Measurements from ENCODE around the gene TNFAIP1.

The TNFAIP1 gene

GRCh38 chr17:28386391-28386790 is 50.8 kb downstream of the TNFAIP1 start:
- DNase-seq: no peak
- TF ChIP-seq CTCF (IDR thresholded peaks at IDR 0.05; ENCODE audit: low read depth, low read length): no peak
- Histone ChIP-seq H3K4me3 (ENCODE audit: low read depth, low read length) (no peak overlapping the region), H3K36me3 (peaks cover 13% of the 10 kb centered on the region), H3K27me3 (no peaks in the 10 kb centered on the region), H3K9me3 (no peaks in the 10 kb centered on the region), H3K4me1 (no peaks in the 10 kb centered on the region)

- H3K4me1 ChIP-seq: no peaks in the 10 kb centered on the region
- no peak overlapping the region for H3K4me3 ChIP-seq (ENCODE audit: low read depth, low read length)
- TF ChIP-seq CTCF (IDR thresholded peaks at IDR 0.05; ENCODE audit: low read depth, low read length): no peak
- no peak for DNase-seq
- no peaks in the 10 kb centered on the region for H3K27me3 ChIP-seq
- peaks cover 13% of the 10 kb centered on the region for H3K36me3 ChIP-seq
- no peaks in the 10 kb centered on the region for H3K9me3 ChIP-seq
These were observed 52.5 kb downstream of the TNFAIP1 start for GRCh38 chr17:28388106-28388505.

DNA sequence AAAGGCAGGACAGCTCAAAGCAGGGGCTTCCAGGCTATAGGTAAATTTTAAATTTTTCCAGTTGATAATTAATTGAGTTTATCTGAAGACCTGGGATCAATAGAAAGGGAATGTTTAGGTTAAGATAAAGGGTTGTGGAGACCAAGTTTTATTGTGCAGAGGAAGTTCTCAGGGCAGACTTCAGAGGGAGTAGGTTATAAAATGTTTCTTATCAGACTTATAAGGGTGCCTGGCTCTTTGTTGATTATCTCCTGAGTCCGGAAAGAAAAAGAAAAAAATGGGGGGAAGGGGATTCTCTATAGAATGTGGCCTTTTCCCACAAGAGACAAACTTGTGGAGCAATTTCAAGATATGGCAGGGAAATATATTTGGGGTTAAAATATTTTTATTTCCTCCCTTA is 54.6 kb downstream of the TNFAIP1 start:
- no peaks in the 10 kb centered on the region for H3K4me1 ChIP-seq
- TF ChIP-seq CTCF (IDR thresholded peaks at IDR 0.05; ENCODE audit: low read depth, low read length): no peak

DNA sequence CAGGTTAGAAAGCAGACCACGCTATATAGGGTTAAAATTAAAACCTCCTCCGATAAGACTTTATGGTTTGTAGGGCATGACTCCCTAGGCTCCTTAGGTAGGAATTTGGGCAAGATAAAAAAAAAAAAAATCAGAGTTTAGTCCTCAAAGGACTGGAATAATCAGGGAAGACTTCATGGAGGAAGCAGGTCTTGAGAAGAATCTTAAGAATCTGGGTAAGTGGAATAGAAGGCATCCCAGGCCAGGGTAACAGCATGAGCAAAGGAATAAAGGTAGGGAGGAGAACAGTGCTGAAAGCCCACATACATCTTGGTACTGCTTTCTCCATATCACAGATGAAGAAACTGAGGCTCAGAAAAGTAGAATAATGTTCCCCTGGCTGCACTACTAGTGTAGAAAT is 55.0 kb downstream of the TNFAIP1 start:
- no peak for TF ChIP-seq CTCF (IDR thresholded peaks at IDR 0.05; ENCODE audit: low read depth, low read length)

More for the DNA sequence above, 54.6 kb downstream of the TNFAIP1 start:
- Histone ChIP-seq H3K27me3 (no peaks in the 10 kb centered on the region), H3K36me3 (peaks cover 10% of the 10 kb centered on the region), H3K9me3 (no peaks in the 10 kb centered on the region), H3K4me3 (ENCODE audit: low read depth, low read length) (no peak overlapping the region)
- no peak for DNase-seq

DNA sequence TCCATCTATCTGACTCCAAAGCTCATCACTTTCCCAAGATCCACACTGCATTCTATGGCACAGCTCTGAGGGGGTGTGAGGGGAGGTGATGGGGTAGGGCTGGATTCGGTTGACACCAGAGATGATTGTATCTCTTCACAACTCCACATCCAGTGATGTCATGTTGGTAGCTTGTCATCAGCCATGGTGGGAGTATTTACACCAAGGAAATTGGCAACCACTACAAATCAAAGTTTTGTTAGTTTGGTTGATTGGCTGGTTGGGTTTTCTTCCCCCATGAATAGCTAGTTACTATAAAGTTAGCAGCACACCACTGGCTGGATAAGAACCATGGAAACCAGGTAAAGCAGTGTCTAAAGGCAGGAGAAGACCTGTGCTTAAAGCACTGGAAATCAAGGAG is 55.4 kb downstream of the TNFAIP1 start:
- H3K36me3 ChIP-seq: peaks cover 10% of the 10 kb centered on the region
- no peaks in the 10 kb centered on the region for H3K9me3 ChIP-seq
- no peak overlapping the region for H3K4me3 ChIP-seq (ENCODE audit: low read depth, low read length)
- no peak for DNase-seq
- no peaks in the 10 kb centered on the region for H3K27me3 ChIP-seq
- TF ChIP-seq CTCF (IDR thresholded peaks at IDR 0.05; ENCODE audit: low read depth, low read length): no peak
- no peaks in the 10 kb centered on the region for H3K4me1 ChIP-seq

More for the DNA sequence above, 55.0 kb downstream of the TNFAIP1 start:
- H3K4me1 ChIP-seq: no peaks in the 10 kb centered on the region
- H3K36me3 ChIP-seq: peaks cover 10% of the 10 kb centered on the region
- no peaks in the 10 kb centered on the region for H3K9me3 ChIP-seq
- H3K27me3 ChIP-seq: no peaks in the 10 kb centered on the region
- no peak for DNase-seq
- H3K4me3 ChIP-seq (ENCODE audit: low read depth, low read length): no peak overlapping the region

DNA sequence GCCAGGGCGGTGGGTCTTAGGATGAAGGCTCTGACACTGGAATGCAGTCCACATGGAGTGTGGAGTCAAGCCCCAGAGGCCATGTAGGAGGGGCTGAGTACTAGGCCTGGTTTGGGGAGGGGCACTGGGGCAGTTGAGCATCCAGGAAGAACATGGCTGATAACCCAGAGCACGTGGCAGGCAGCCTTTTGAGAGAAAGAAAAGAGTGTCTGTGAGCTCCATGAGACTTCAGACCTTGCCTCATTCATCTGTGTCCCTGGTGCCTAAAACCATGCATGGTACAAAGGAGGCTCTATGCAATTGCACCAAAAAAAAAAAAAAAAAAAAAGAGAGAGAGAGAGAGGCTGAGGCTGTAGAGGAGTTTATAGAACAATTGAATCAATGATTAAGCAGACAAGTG is 55.8 kb downstream of the TNFAIP1 start:
- Histone ChIP-seq H3K4me3 (ENCODE audit: low read depth, low read length) (no peak overlapping the region), H3K27me3 (no peaks in the 10 kb centered on the region), H3K36me3 (peaks cover 10% of the 10 kb centered on the region), H3K4me1 (no peaks in the 10 kb centered on the region), H3K9me3 (no peaks in the 10 kb centered on the region)
- no peak for TF ChIP-seq CTCF (IDR thresholded peaks at IDR 0.05; ENCODE audit: low read depth, low read length)
- no peak for DNase-seq
